K562 (cell line): ENCODE results near the gene RBP3.

Experiments used
- HMGXB4 ChIP-seq: sonication (generic); formaldehyde crosslinking; IDR thresholded peaks from 2 replicates; pipeline ENCODE4 v1.8.1; 2023; ENCODE audit warnings: mild to moderate bottlenecking, missing genetic modification reagents
- LARP7 ChIP-seq: fragments of 450-650 bp; IDR thresholded peaks from 2 replicates; pipeline ENCODE4 v1.6.1; 2016
- MED1 ChIP-seq: sonication (generic); formaldehyde crosslinking; IDR thresholded peaks from 2 replicates; pipeline ENCODE4 v1.8.1; 2023; ENCODE audit warnings: missing genetic modification reagents, borderline replicate concordance
- RERE ChIP-seq: sonication (generic); formaldehyde crosslinking; IDR thresholded peaks from 2 replicates; pipeline ENCODE4 v1.8.0; 2023; ENCODE audit warnings: missing genetic modification reagents, mild to moderate bottlenecking, borderline replicate concordance
- SIN3A ChIP-seq, 2 experiments: fragments of 150-350 bp in 1 of 2; IDR thresholded peaks; 2 replicates each; pipeline ENCODE4 v1.6.1; 2011 to 2016; ENCODE audit warnings: borderline replicate concordance in 2 of 2, low read depth in 2 of 2, low read length in 2 of 2, mild to moderate bottlenecking in 2 of 2, moderate library complexity in 2 of 2; ENCODE audit not compliant: control insufficient read depth in 1 of 2
- TF ChIP-seq, protein P1 (sequence below): sonication (generic); formaldehyde crosslinking; IDR thresholded peaks from 2 replicates; pipeline ENCODE4 v1.8.1; 2023; ENCODE audit warnings: mild to moderate bottlenecking, missing genetic modification reagents, moderate library complexity
- TF ChIP-seq, protein P2 (sequence below), 3 experiments: IDR thresholded peaks in 2 of 3; conservative IDR thresholded peaks in 1 of 3; 2 replicates each; pipeline ENCODE4 v1.5.1; 2011 to 2012; ENCODE audit warnings: low read length in 3 of 3, mild to moderate bottlenecking in 3 of 3, control low read depth in 2 of 3, improper control_type of control experiment in 1 of 3, inconsistent platforms in 1 of 3, low read depth in 1 of 3, mixed read lengths in 1 of 3, moderate library complexity in 1 of 3; ENCODE audit not compliant: insufficient read depth in 2 of 3

DNA sequence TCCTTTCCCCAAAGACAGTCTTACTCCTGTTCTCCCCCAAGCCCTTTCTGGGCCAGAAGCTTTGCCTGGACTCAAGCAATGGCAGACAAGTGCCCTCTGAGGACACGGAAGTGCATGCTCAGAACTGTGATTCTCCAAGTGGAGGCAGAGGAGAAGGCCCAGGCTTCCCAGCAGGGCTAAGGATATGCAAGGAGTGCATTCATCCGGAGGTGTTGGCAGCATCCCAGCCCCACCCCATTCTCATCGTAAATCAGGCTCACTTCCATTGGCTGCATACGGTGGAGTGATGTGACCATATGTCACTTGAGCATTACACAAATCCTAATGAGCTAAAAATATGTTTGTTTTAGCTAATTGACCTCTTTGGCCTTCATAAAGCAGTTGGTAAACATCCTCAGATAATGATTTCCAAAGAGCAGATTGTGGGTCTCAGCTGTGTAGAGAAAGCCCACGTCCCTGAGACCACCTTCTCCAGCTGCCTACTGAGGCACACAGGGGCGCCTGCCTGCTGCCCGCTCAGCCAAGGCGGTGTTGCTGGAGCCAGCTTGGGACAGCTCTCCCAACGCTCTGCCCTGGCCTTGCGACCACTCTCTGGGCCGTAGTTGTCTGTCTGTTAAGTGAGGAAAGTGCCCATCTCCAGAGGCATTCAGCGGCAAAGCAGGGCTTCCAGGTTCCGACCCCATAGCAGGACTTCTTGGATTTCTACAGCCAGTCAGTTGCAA, 1.4 kb upstream of the RBP3 start:
- TF ChIP-seq, protein P1, sequence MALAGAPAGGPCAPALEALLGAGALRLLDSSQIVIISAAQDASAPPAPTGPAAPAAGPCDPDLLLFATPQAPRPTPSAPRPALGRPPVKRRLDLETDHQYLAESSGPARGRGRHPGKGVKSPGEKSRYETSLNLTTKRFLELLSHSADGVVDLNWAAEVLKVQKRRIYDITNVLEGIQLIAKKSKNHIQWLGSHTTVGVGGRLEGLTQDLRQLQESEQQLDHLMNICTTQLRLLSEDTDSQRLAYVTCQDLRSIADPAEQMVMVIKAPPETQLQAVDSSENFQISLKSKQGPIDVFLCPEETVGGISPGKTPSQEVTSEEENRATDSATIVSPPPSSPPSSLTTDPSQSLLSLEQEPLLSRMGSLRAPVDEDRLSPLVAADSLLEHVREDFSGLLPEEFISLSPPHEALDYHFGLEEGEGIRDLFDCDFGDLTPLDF = no peak
- TF ChIP-seq RERE (CRISPR knock-in tag) (no peak), LARP7 (no peak), HMGXB4 (no peak), MED1 (CRISPR knock-in tag) (no peak), SIN3A (IDR thresholded peaks at IDR 0.05; ENCODE audit: borderline replicate concordance in 2 of 2, control insufficient read depth in 1 of 2, low read depth in 2 of 2, low read length in 2 of 2) (no peak)
- TF ChIP-seq, protein P2, sequence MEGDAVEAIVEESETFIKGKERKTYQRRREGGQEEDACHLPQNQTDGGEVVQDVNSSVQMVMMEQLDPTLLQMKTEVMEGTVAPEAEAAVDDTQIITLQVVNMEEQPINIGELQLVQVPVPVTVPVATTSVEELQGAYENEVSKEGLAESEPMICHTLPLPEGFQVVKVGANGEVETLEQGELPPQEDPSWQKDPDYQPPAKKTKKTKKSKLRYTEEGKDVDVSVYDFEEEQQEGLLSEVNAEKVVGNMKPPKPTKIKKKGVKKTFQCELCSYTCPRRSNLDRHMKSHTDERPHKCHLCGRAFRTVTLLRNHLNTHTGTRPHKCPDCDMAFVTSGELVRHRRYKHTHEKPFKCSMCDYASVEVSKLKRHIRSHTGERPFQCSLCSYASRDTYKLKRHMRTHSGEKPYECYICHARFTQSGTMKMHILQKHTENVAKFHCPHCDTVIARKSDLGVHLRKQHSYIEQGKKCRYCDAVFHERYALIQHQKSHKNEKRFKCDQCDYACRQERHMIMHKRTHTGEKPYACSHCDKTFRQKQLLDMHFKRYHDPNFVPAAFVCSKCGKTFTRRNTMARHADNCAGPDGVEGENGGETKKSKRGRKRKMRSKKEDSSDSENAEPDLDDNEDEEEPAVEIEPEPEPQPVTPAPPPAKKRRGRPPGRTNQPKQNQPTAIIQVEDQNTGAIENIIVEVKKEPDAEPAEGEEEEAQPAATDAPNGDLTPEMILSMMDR (IDR thresholded peaks at IDR 0.05 in 2 of 3, conservative IDR thresholded peaks at IDR 0.05 in 1 of 3; ENCODE audit: insufficient read depth in 2 of 3, low read depth in 1 of 3, low read length in 3 of 3) = no peak
